Endothelial cell of umbilical vein (primary cell): Measurements from ENCODE around the gene ECE2. TPM values are rescaled to one million over a fixed set of nuclear protein-coding genes. Genes with fewer than 3 reads are reported as not detected.

ENCODE experiments used
- BruUV-seq: library from RNA; stranded (reverse); fragments of 400-500 nt; replicated peaks from 2 replicates; lab custom pipeline; 2021; lab: Mats Ljungman, UMichigan
- CTCF ChIA-PET: fragments of 300-600, 350-600 bp; sonication (Branson Sonifier 250); formaldehyde crosslinking; loops from one replicate; lab custom pipeline; 2021; ENCODE audit warnings: antibody characterized with exemption, inconsistent platforms; lab: Charles Lee
- POLR2A ChIA-PET: fragments of 300-600, 350-600 bp; sonication (Branson Sonifier 250); formaldehyde crosslinking; loops from one replicate; lab custom pipeline; 2021; ENCODE audit warnings: antibody characterized with exemption, inconsistent platforms; lab: Charles Lee
- DNase-seq: peaks from one replicate; pipeline ENCODE4 v3.0.0-alpha.2; 2011; ENCODE audit warnings: low read depth, low spot score
- FAIRE-seq: peaks from 2 replicates; lab custom pipeline; 2011; peaks lifted over from hg19 to GRCh38; lab: Jason Lieb, UNC
- H2AFZ ChIP-seq: 2 replicates; pipeline ENCODE4 v1.6.0; 2012; ENCODE audit warnings: low read depth, low read length, control low read depth, inconsistent platforms
- H3K27ac ChIP-seq: 2 replicates; pipeline ENCODE4 v1.5.1; 2011; ENCODE audit warnings: low read depth, mild to moderate bottlenecking, control low read depth, low read length, moderate library complexity; ENCODE audit not compliant: insufficient read depth
- H3K27me3 ChIP-seq, 2 experiments: 2 replicates each; pipeline versions ENCODE4 v1.6.0 to v1.6.1; 2011; ENCODE audit warnings: low read length in 2 of 2, mixed read lengths in 1 of 2; ENCODE audit not compliant: control insufficient read depth in 2 of 2, insufficient read depth in 2 of 2
- H3K36me3 ChIP-seq, 2 experiments: 2 replicates in 1 of 2; 3 replicates in 1 of 2; pipeline ENCODE4 v1.5.1; 2011; ENCODE audit warnings: low read length in 2 of 2, mild to moderate bottlenecking in 1 of 2, moderate library complexity in 1 of 2; ENCODE audit not compliant: control insufficient read depth in 2 of 2, insufficient read depth in 2 of 2; ENCODE audit errors: extremely low read depth in 1 of 2
- H3K4me1 ChIP-seq: 3 replicates; pipeline ENCODE4 v1.5.1; 2011; ENCODE audit warnings: mild to moderate bottlenecking, low read length; ENCODE audit not compliant: control insufficient read depth, insufficient read depth; ENCODE audit errors: extremely low read depth
- H3K4me2 ChIP-seq: 2 replicates; pipeline ENCODE4 v1.6.1; 2011; ENCODE audit warnings: low read length, control low read depth, mixed read lengths; ENCODE audit not compliant: insufficient read depth
- H3K4me3 ChIP-seq, 3 experiments: fragments of 200-600 bp in 1 of 3; sonication (generic), shearing (Covaris generic) in 1 of 3; replicated peaks in 1 of 3; 2 replicates each; pipeline ENCODE4 v1.5.1; 2011 to 2016; ENCODE audit warnings: control low read depth in 3 of 3, low read length in 3 of 3, mild to moderate bottlenecking in 2 of 3, inconsistent platforms in 1 of 3, low read depth in 1 of 3, moderate library complexity in 1 of 3; ENCODE audit not compliant: insufficient read depth in 1 of 3
- H3K79me2 ChIP-seq: 2 replicates; pipeline ENCODE4 v1.6.0; 2012; ENCODE audit warnings: low read length, inconsistent platforms; ENCODE audit not compliant: control insufficient read depth, insufficient read depth
- H3K9ac ChIP-seq: replicated peaks from 2 replicates; pipeline ENCODE3; 2011; ENCODE audit warnings: low read length, control low read depth; ENCODE audit not compliant: insufficient read depth; ENCODE audit errors: extremely low read depth
- H3K9me1 ChIP-seq: replicated peaks from 3 replicates; pipeline ENCODE4 v1.6.0; 2011; ENCODE audit warnings: mild to moderate bottlenecking, low read length; ENCODE audit not compliant: control insufficient read depth, insufficient read depth; ENCODE audit errors: extremely low read depth
- H3K9me3 ChIP-seq: replicated peaks from 2 replicates; pipeline ENCODE4 v1.5.1; 2012; ENCODE audit warnings: low read length, inconsistent platforms; ENCODE audit not compliant: control insufficient read depth, insufficient read depth
- H4K20me1 ChIP-seq: replicated peaks from 2 replicates; pipeline ENCODE3; 2011; ENCODE audit warnings: mild to moderate bottlenecking, low read length; ENCODE audit not compliant: control insufficient read depth, insufficient read depth; ENCODE audit errors: extremely low read depth
- CTCF ChIP-seq, 2 donors: IDR thresholded peaks; 1 replicate in 1 of 2; 2 replicates in 1 of 2; pipeline ENCODE4 v1.5.1; 2011; ENCODE audit warnings: low read length in 2 of 2, mild to moderate bottlenecking in 2 of 2, moderate library complexity in 2 of 2, control low read depth in 1 of 2, inconsistent platforms in 1 of 2, low read depth in 1 of 2; ENCODE audit not compliant: insufficient read depth in 1 of 2; ENCODE audit errors: extremely low read depth in 1 of 2
- FOS ChIP-seq: IDR thresholded peaks from 2 replicates; pipeline ENCODE4 v1.6.1; 2011; ENCODE audit warnings: mild to moderate bottlenecking, low read length, moderate library complexity, borderline replicate concordance; ENCODE audit not compliant: insufficient read depth
- GATA2 ChIP-seq: IDR thresholded peaks from 2 replicates; pipeline ENCODE4 v1.7.0; 2011; ENCODE audit warnings: low read depth, mild to moderate bottlenecking, moderate library complexity, mixed read lengths, low read length; ENCODE audit not compliant: insufficient read length, insufficient read depth
- JUN ChIP-seq: IDR thresholded peaks from 2 replicates; pipeline ENCODE4 v1.6.1; 2011; ENCODE audit warnings: borderline replicate concordance, low read depth; ENCODE audit not compliant: insufficient read length, insufficient read depth
- MAX ChIP-seq: IDR thresholded peaks from 2 replicates; pipeline ENCODE4 v1.6.1; 2011; ENCODE audit not compliant: insufficient read depth, insufficient read length
- POLR2AphosphoS5 ChIP-seq: IDR thresholded peaks from 2 replicates; pipeline ENCODE4 v1.6.1; 2012; ENCODE audit warnings: low read depth, mild to moderate bottlenecking, control low read depth, low read length, moderate library complexity; ENCODE audit not compliant: insufficient read depth
- dilution Hi-C: fragments of 300-500 bp; cut with MboI; formaldehyde crosslinking; loops from one replicate; pipeline ENCODE4 v1.15.0; 2019; ENCODE audit warnings: low sequenced_read_pairs; ENCODE audit not compliant: extremely low pct_ligation_motif_present
- intact Hi-C: fragments of 100-400 bp; cut with micrococcal nuclease; formaldehyde crosslinking; loops from one replicate; pipeline ENCODE4 v1.10.0; 2022
- polyA plus RNA-seq, 4 experiments: library from polyadenylated mRNA; depleted of rRNA in 3 of 4; stranded (reverse) in 3 of 4; unstranded in 1 of 4; fragments of >200 nt; gene quantifications; 2 replicates each; pipeline versions ENCODE4 v1.2.1 to v1.2.3, GENCODE V29; 2011 to 2012; ENCODE audit warnings: missing spikeins in 1 of 4
- total RNA-seq: library from RNA; stranded (reverse); gene quantifications from 2 replicates; pipeline ENCODE4 v1.2.3, GENCODE V29; 2021

The ECE2 gene
- total and polyA plus RNA-seq, 2 donors (not counting 3 experiments of a cell fraction or from before 2014, with no cell fraction given): not detected

GRCh38 chr3:184325715-184326369, 50.0 kb downstream of the ECE2 start:
- H3K36me3 ChIP-seq: peaks cover 73 to 80% of the 10 kb centered on the region in 2 experiments
- CTCF ChIA-PET: no interaction called here
- BruUV-seq: no TSS peak
- peaks cover 67% of the 10 kb centered on the region for H3K79me2 ChIP-seq
- no peaks in the 10 kb centered on the region for H3K9me1 ChIP-seq
- DNase-seq (no peak), FAIRE-seq (no peak)
- H3K9me3 ChIP-seq: no peaks in the 10 kb centered on the region
- intact Hi-C loops: no loop called here
- TF ChIP-seq POLR2AphosphoS5: no peak
- TF ChIP-seq GATA2: no peak
- no peak for TF ChIP-seq CTCF (IDR thresholded peaks at IDR 0.05; ENCODE audit: extremely low read depth in 1 of 2, insufficient read depth in 1 of 2, low read depth in 1 of 2, low read length in 2 of 2)
- TF ChIP-seq FOS: no peak
- TF ChIP-seq JUN: no peak
- TF ChIP-seq MAX: no peak
- no peak overlapping the region for H3K9ac ChIP-seq
- H3K27ac ChIP-seq: no peak overlapping the region
- H3K4me2 ChIP-seq: no peak overlapping the region
- dilution Hi-C loops: no loop called here
- POLR2A ChIA-PET: no interaction called here
- peaks cover 4% of the 10 kb centered on the region for H3K4me1 ChIP-seq
- no peak overlapping the region for H2AFZ ChIP-seq
- no peaks in the 10 kb centered on the region for H4K20me1 ChIP-seq
- no peak overlapping the region for H3K4me3 ChIP-seq
- H3K27me3 ChIP-seq: no peaks in the 10 kb centered on the region
